KMS-11 (cell line): ENCODE data around the gene SERBP1.

ENCODE experiments used
- H2AFZ ChIP-seq: fragments of 200-600 bp; sonication (generic); 2 replicates; pipeline ENCODE4 v1.6.1; 2016; ENCODE audit warnings: antibody characterized with exemption, mixed run types, low read depth
- H3K27ac ChIP-seq: fragments of 200-600 bp; sonication (generic); 2 replicates; pipeline ENCODE4 v1.6.1; 2016; ENCODE audit warnings: mild to moderate bottlenecking, mixed run types
- H3K27me3 ChIP-seq: fragments of 200-600 bp; sonication (generic); 2 replicates; pipeline ENCODE4 v1.6.1; 2017; ENCODE audit warnings: mild to moderate bottlenecking, low read depth, mixed run types, moderate library complexity; ENCODE audit not compliant: insufficient read depth
- H3K36me3 ChIP-seq: fragments of 200-600 bp; sonication (generic); 2 replicates; pipeline ENCODE4 v1.6.1; 2017; ENCODE audit warnings: mild to moderate bottlenecking, mixed run types; ENCODE audit not compliant: insufficient read depth
- H3K4me1 ChIP-seq: fragments of 200-600 bp; sonication (generic); 2 replicates; pipeline ENCODE4 v1.6.1; 2016; ENCODE audit warnings: mild to moderate bottlenecking, low read depth, mixed run types; ENCODE audit not compliant: poor library complexity, severe bottlenecking
- H3K4me2 ChIP-seq: fragments of 200-600 bp; sonication (generic); 2 replicates; pipeline ENCODE4 v1.7.0; 2016; ENCODE audit warnings: mild to moderate bottlenecking, mixed run types
- H3K4me3 ChIP-seq: fragments of 200-600 bp; sonication (generic); IDR thresholded peaks from 2 replicates; pipeline ENCODE4 v1.6.1; 2017; ENCODE audit warnings: low read depth, low read length, mixed read lengths; ENCODE audit not compliant: insufficient read depth
- H3K79me2 ChIP-seq: fragments of 200-600 bp; sonication (generic); 2 replicates; pipeline ENCODE4 v1.6.1; 2016; ENCODE audit warnings: low read depth, mixed run types; ENCODE audit not compliant: insufficient read depth
- H3K9ac ChIP-seq: fragments of 200-600 bp; sonication (generic); 2 replicates; pipeline ENCODE4 v1.6.1; 2016; ENCODE audit warnings: mild to moderate bottlenecking, mixed run types
- H4K20me1 ChIP-seq: fragments of 200-600 bp; sonication (generic); 2 replicates; pipeline ENCODE4 v1.6.1; 2016; ENCODE audit warnings: mild to moderate bottlenecking, mixed run types; ENCODE audit not compliant: insufficient read depth
- CTCF ChIP-seq: fragments of 200-600 bp; sonication (generic); conservative IDR thresholded peaks from 2 replicates; pipeline ENCODE4 v1.6.1; 2017; ENCODE audit warnings: low read depth, mild to moderate bottlenecking, antibody characterized with exemption, low read length, moderate library complexity, mixed read lengths

Gene SERBP1

GRCh38 chr1:67472056-67472455 lies 41.9 kb upstream of the SERBP1 start:
- H3K27ac ChIP-seq: no peak overlapping the region
- no peaks in the 10 kb centered on the region for H3K27me3 ChIP-seq
- no peaks in the 10 kb centered on the region for H4K20me1 ChIP-seq
- no peak overlapping the region for H2AFZ ChIP-seq
- no peaks in the 10 kb centered on the region for H3K79me2 ChIP-seq
- H3K4me3 ChIP-seq: no peak overlapping the region
- no peaks in the 10 kb centered on the region for H3K36me3 ChIP-seq
- TF ChIP-seq CTCF: no peak
- H3K4me2 ChIP-seq: no peak overlapping the region
- H3K4me1 ChIP-seq: no peaks in the 10 kb centered on the region
- H3K9ac ChIP-seq: no peak overlapping the region

GRCh38 chr1:67469431-67469830 lies 39.2 kb upstream of the SERBP1 start:
- Histone ChIP-seq H3K79me2 (no peaks in the 10 kb centered on the region), H3K4me2 (no peak overlapping the region)
- TF ChIP-seq CTCF: no peak

GRCh38 chr1:67468066-67468718 lies 38.0 kb upstream of the SERBP1 start:
- TF ChIP-seq CTCF: no peak
- H4K20me1 ChIP-seq: no peaks in the 10 kb centered on the region
- H3K27ac ChIP-seq: no peak overlapping the region
- no peak overlapping the region for H3K9ac ChIP-seq
- H3K4me3 ChIP-seq: no peak overlapping the region
- H3K4me2 ChIP-seq: no peak overlapping the region
- H2AFZ ChIP-seq: no peak overlapping the region
- H3K4me1 ChIP-seq: no peaks in the 10 kb centered on the region
- no peaks in the 10 kb centered on the region for H3K79me2 ChIP-seq
- H3K36me3 ChIP-seq: no peaks in the 10 kb centered on the region
- H3K27me3 ChIP-seq: no peaks in the 10 kb centered on the region

More at GRCh38 chr1:67469431-67469830, 39.2 kb upstream of the SERBP1 start:
- H3K4me1 ChIP-seq: no peaks in the 10 kb centered on the region
- no peaks in the 10 kb centered on the region for H3K27me3 ChIP-seq
- H2AFZ ChIP-seq: no peak overlapping the region
- no peak overlapping the region for H3K4me3 ChIP-seq
- H4K20me1 ChIP-seq: no peaks in the 10 kb centered on the region
- no peak overlapping the region for H3K27ac ChIP-seq
- no peak overlapping the region for H3K9ac ChIP-seq
- no peaks in the 10 kb centered on the region for H3K36me3 ChIP-seq

- no peaks in the 10 kb centered on the region for H4K20me1 ChIP-seq
- no peak overlapping the region for H2AFZ ChIP-seq
- no peak overlapping the region for H3K4me3 ChIP-seq
- H3K27me3 ChIP-seq: no peaks in the 10 kb centered on the region
- H3K27ac ChIP-seq: no peak overlapping the region
- H3K4me1 ChIP-seq: no peaks in the 10 kb centered on the region
- H3K9ac ChIP-seq: no peak overlapping the region
- no peak overlapping the region for H3K4me2 ChIP-seq
- no peaks in the 10 kb centered on the region for H3K79me2 ChIP-seq
- no peak for TF ChIP-seq CTCF
- no peaks in the 10 kb centered on the region for H3K36me3 ChIP-seq
Measured at GRCh38 chr1:67465375-67465774, 35.2 kb upstream of the SERBP1 start.
